ENCODE measurements around the gene SMG7. TPM values are rescaled to one million over a fixed set of nuclear protein-coding genes. Genes with fewer than 3 reads are reported as not detected.
A peak's percentile ranks its signal among the peaks of the same experiment; 100 is the strongest.

Gene SMG7
- total RNA-seq, 1 donor from 2014 or later, result 63.3 TPM

DNA sequence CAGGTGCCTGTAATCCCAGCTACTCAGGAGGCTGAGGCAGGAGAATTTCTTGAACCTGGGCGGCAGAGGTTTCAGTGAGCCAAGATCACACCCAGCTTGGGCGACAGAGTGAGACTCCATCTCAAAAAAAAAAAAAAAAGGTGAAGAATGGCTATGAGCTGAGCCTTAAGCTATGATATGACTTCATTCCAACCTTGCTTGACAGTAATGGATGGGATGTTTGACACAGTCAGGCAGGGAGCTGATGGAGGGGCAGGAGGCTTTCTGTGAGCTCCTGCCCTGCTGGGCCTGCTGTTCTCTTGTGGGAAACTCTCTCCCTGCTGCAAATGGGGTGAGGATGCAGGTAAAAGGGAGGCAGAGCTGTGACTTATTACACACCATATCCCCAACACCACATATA is 90.4 kb downstream of the SMG7 start:
- Mint-ChIP-seq H3K36me3 (ENCODE audit: low read depth) (peaks cover 3% of the 10 kb centered on the region), H3K4me3 (ENCODE audit: low read depth) (no peak overlapping the region), H3K9me3 (no peaks in the 10 kb centered on the region), H3K27ac (no peak overlapping the region), H3K27me3 (ENCODE audit: low read depth) (no peaks in the 10 kb centered on the region), H3K4me1 (ENCODE audit: low read depth) (peaks cover 4% of the 10 kb centered on the region)
- intact Hi-C loops (cut with micrococcal nuclease), result no loop called here
- no peak for DNase-seq (ENCODE audit: low spot score)

DNA sequence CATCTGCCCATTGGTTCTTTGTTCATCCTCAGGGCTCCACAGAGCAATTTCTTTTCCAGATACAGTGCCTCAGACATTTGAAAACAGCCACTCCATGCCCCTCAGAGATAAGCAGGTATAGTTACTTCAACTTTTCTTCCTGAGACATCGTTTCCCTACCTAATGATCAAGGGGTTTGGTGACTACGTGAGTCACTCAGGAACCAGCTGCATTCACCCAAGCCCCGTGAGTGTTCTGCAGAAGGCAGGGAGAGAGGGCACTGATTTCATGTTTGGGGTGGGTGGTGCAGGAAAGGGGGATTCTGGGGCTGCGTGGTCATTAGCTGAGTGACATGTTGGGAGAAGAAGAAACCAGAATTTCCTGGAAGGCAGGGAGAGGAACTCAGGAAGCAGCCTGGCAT is 93.0 kb downstream of the SMG7 start:
- H3K27ac Mint-ChIP-seq, result no peak overlapping the region
- peaks cover 14% of the 10 kb centered on the region for H3K4me1 Mint-ChIP-seq (ENCODE audit: low read depth)
- no peak overlapping the region for H3K4me3 Mint-ChIP-seq (ENCODE audit: low read depth)
- DNase-seq (ENCODE audit: low spot score), result no peak
- intact Hi-C loops (cut with micrococcal nuclease), result no loop called here
- H3K27me3 Mint-ChIP-seq (ENCODE audit: low read depth), result no peaks in the 10 kb centered on the region
- no peaks in the 10 kb centered on the region for H3K9me3 Mint-ChIP-seq
- H3K36me3 Mint-ChIP-seq (ENCODE audit: low read depth), result peaks cover 5% of the 10 kb centered on the region

GRCh38 chr1:183566026-183566425 is 93.7 kb downstream of the SMG7 start:
- Mint-ChIP-seq H3K4me3 (ENCODE audit: low read depth) (no peak overlapping the region), H3K27me3 (ENCODE audit: low read depth) (no peaks in the 10 kb centered on the region), H3K9me3 (no peaks in the 10 kb centered on the region), H3K27ac (no peak overlapping the region), H3K36me3 (ENCODE audit: low read depth) (peaks cover 5% of the 10 kb centered on the region), H3K4me1 (ENCODE audit: low read depth) (peaks cover 14% of the 10 kb centered on the region)
- DNase-seq (ENCODE audit: low spot score), result no peak
- intact Hi-C loops (cut with micrococcal nuclease), result no loop called here

- intact Hi-C loops (cut with micrococcal nuclease), result no loop called here
- Mint-ChIP-seq H3K36me3 (ENCODE audit: low read depth) (peaks cover 5% of the 10 kb centered on the region), H3K4me1 (ENCODE audit: low read depth) (peaks cover 14% of the 10 kb centered on the region), H3K27ac (no peak overlapping the region), H3K27me3 (ENCODE audit: low read depth) (no peaks in the 10 kb centered on the region), H3K9me3 (no peaks in the 10 kb centered on the region), H3K4me3 (ENCODE audit: low read depth) (no peak overlapping the region)
- no peak for DNase-seq (ENCODE audit: low spot score)
These were observed 95.3 kb downstream of the SMG7 start for GRCh38 chr1:183567584-183567983.

DNA sequence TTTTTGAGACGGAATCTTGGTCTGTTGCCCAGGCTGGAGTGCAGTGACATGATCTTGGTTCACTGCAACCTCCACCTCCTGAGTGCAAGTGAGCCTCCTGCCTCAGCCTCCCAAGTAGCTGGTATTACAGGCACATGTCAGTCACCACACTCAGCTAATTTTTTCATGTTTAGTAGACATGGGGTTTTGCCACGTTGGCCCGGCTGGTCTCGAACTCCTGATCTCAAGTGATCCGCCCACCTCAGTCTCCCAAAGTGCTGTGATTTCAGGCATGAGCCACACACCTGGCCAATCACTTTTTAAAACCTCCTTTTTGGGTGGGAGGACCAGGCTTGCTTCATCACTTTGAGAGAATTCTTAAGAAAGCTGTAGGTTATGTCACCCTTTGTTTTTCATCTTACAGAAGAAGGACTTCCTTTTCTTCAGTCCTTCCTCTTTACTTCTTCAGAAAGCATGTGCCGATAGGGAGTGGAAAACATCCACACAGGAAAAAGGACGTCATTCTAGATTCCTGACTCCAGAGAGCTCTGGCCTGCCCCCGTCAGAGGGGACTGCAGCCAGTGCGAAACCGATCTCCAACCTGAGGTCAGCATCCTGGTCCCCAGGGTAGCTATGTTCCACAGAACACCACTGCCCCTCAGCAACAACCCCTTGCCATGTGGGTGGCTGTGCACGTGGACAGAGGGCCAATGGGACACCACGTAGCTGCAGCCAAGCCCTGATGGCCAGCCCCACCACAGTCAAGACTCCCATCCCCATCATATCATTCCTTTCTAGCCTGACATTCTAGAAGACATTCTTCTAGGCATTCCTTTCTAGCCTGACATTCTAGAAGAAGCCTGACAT is 96.1 kb downstream of the SMG7 start:
- DNase-seq (ENCODE audit: low spot score), result no peak
- no peak overlapping the region for H3K4me3 Mint-ChIP-seq (ENCODE audit: low read depth)
- intact Hi-C loops (cut with micrococcal nuclease), result no loop called here
- H3K9me3 Mint-ChIP-seq, result no peaks in the 10 kb centered on the region
- peaks cover 2% of the 10 kb centered on the region for H3K36me3 Mint-ChIP-seq (ENCODE audit: low read depth)
- H3K27me3 Mint-ChIP-seq (ENCODE audit: low read depth), result no peaks in the 10 kb centered on the region
- peak overlapping the region; percentile 17 for H3K27ac Mint-ChIP-seq
- H3K4me1 Mint-ChIP-seq (ENCODE audit: low read depth), result peaks cover 14% of the 10 kb centered on the region

GRCh38 chr1:183569141-183569540 is 96.8 kb downstream of the SMG7 start:
- peak overlapping the region; percentile 17 for H3K27ac Mint-ChIP-seq
- no peaks in the 10 kb centered on the region for H3K9me3 Mint-ChIP-seq
- peaks cover 14% of the 10 kb centered on the region for H3K4me1 Mint-ChIP-seq (ENCODE audit: low read depth)
- no peak for DNase-seq (ENCODE audit: low spot score)
- peaks cover 2% of the 10 kb centered on the region for H3K36me3 Mint-ChIP-seq (ENCODE audit: low read depth)
- intact Hi-C loops (cut with micrococcal nuclease), result no loop called here
- H3K27me3 Mint-ChIP-seq (ENCODE audit: low read depth), result no peaks in the 10 kb centered on the region
- H3K4me3 Mint-ChIP-seq (ENCODE audit: low read depth), result no peak overlapping the region

DNA sequence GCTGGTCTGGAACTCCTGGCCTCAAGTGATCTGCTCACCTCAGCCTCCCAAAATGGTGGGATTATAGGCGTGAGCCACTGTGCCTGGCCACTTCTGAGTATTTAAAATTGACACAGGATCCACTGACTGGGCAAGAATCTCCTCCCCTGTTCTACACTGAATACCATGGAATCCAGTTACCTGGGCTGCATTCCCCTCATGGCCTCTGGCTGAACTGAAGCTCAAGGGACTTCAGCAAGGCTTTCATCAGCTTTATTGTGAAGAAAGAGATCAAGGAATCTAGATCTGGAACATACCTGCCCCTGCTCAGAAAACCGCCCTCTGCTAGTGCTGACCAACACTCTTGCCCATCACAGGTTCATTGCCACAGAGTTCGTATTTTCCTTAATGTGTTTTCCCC is 97.5 kb downstream of the SMG7 start:
- H3K27me3 Mint-ChIP-seq (ENCODE audit: low read depth), result no peaks in the 10 kb centered on the region
- peaks cover 2% of the 10 kb centered on the region for H3K36me3 Mint-ChIP-seq (ENCODE audit: low read depth)
- H3K4me1 Mint-ChIP-seq (ENCODE audit: low read depth), result peaks cover 14% of the 10 kb centered on the region
- no peak overlapping the region for H3K4me3 Mint-ChIP-seq (ENCODE audit: low read depth)
- intact Hi-C loops (cut with micrococcal nuclease), result no loop called here
- no peaks in the 10 kb centered on the region for H3K9me3 Mint-ChIP-seq
- no peak overlapping the region for H3K27ac Mint-ChIP-seq
- no peak for DNase-seq (ENCODE audit: low spot score)

GRCh38 chr1:183570451-183570850 is 98.2 kb downstream of the SMG7 start:
- Mint-ChIP-seq H3K27me3 (ENCODE audit: low read depth) (no peaks in the 10 kb centered on the region), H3K36me3 (ENCODE audit: low read depth) (peaks cover 2% of the 10 kb centered on the region), H3K9me3 (no peaks in the 10 kb centered on the region), H3K27ac (no peak overlapping the region), H3K4me3 (ENCODE audit: low read depth) (no peak overlapping the region), H3K4me1 (ENCODE audit: low read depth) (peaks cover 14% of the 10 kb centered on the region)
- DNase-seq (ENCODE audit: low spot score), result no peak
- intact Hi-C loops (cut with micrococcal nuclease), result no loop called here

DNA sequence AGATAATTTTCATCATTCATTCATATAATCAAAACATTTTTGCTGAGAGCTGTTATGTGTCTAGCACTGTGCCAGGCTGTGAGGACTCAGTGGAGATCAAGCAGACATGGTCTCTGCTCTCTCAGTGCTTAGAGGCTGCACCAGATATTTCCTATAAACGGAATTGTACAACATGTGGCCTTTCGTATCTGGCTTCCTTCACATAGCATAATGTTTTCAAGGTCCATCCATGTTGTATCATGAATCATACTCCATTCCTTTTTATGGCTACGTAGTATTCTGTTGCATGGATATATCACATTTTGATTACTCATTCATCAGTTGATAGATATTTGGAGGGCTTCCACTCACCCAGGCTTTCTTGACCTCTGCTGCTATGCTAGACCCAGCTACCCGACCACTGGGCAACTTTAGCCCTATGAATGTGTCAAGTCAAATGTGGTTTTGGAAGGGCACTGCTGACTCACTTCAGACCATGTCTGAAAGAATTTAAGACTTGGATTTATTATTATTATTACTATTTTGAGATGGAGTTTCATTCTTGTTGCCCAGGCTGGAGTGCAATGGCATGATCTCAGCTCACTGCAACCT is 99.5 kb downstream of the SMG7 start:
- Mint-ChIP-seq H3K4me1 (ENCODE audit: low read depth) (peaks cover 14% of the 10 kb centered on the region), H3K36me3 (ENCODE audit: low read depth) (peaks cover 2% of the 10 kb centered on the region), H3K27me3 (ENCODE audit: low read depth) (no peaks in the 10 kb centered on the region), H3K4me3 (ENCODE audit: low read depth) (no peak overlapping the region), H3K9me3 (no peaks in the 10 kb centered on the region), H3K27ac (no peak overlapping the region)
- no peak for DNase-seq (ENCODE audit: low spot score)
- intact Hi-C loops (cut with micrococcal nuclease), result no loop called here

- Mint-ChIP-seq H3K9me3 (no peaks in the 10 kb centered on the region), H3K27ac (no peak overlapping the region), H3K36me3 (ENCODE audit: low read depth) (peaks cover 2% of the 10 kb centered on the region), H3K4me3 (ENCODE audit: low read depth) (no peak overlapping the region), H3K4me1 (ENCODE audit: low read depth) (peaks cover 9% of the 10 kb centered on the region), H3K27me3 (ENCODE audit: low read depth) (no peaks in the 10 kb centered on the region)
- no peak for DNase-seq (ENCODE audit: low spot score)
- intact Hi-C loops (cut with micrococcal nuclease), result no loop called here
These were observed 100.4 kb downstream of the SMG7 start for GRCh38 chr1:183572721-183573120.

- intact Hi-C loops (cut with micrococcal nuclease), result no loop called here
- Mint-ChIP-seq H3K9me3 (no peaks in the 10 kb centered on the region), H3K27ac (no peak overlapping the region), H3K4me1 (ENCODE audit: low read depth) (peaks cover 11% of the 10 kb centered on the region), H3K36me3 (ENCODE audit: low read depth) (no peaks in the 10 kb centered on the region), H3K4me3 (ENCODE audit: low read depth) (no peak overlapping the region), H3K27me3 (ENCODE audit: low read depth) (no peaks in the 10 kb centered on the region)
- no peak for DNase-seq (ENCODE audit: low spot score)
These were observed 103.3 kb downstream of the SMG7 start for GRCh38 chr1:183575606-183576005.

DNA sequence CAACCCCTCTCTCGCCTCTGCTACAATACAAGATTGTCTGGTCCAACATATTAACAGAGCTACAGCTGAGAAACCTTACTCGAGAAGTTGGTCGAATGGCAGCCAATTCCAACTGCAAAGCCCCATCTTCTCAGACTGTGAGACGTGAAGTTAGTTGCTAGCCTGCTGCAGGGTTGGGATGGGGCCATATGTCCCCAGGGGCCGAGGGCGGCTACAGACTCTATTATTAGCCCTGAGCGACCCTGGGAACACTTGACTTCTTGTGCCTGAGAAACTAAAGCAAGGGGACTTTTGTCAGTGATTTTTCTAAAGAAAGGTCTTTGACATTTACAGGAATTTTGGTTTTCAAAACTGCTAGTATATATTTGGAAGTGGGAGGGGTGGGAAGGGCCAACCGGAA is 104.2 kb downstream of the SMG7 start:
- intact Hi-C loops (cut with micrococcal nuclease), result no loop called here
- H3K4me1 Mint-ChIP-seq (ENCODE audit: low read depth), result peaks cover 13% of the 10 kb centered on the region
- no peak for DNase-seq (ENCODE audit: low spot score)
- H3K27me3 Mint-ChIP-seq (ENCODE audit: low read depth), result no peaks in the 10 kb centered on the region
- H3K4me3 Mint-ChIP-seq (ENCODE audit: low read depth), result no peak overlapping the region
- H3K27ac Mint-ChIP-seq, result no peak overlapping the region
- no peaks in the 10 kb centered on the region for H3K36me3 Mint-ChIP-seq (ENCODE audit: low read depth)
- H3K9me3 Mint-ChIP-seq, result no peaks in the 10 kb centered on the region

DNA sequence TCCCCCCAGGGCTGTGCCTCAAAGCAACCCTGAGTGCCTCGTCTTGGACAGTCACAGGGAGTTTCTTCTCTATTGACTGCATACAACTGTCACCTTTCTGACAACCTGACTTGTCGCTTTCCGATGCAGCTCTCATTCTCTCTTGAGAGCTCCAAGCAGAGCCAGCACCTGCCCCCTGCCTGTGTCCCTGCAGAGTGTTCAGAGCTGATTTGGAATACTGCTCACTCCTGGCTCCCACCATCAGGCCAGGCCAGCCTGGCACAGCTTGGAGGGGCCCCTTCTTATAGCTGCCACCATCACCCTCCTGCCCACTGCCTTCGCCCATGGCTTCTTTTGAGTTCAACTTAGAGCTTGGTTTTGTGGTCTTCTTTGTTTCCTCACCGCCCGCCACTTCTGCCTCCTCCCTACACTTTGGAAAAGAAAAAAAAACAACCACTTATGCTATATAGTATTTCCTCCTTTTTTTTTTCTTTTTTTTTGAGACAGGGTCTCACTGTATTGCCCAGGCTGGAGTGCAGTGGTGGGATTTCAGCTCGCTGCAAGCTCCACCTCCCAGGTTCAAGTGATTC is 105.7 kb downstream of the SMG7 start:
- no peak overlapping the region for H3K27ac Mint-ChIP-seq
- no peaks in the 10 kb centered on the region for H3K9me3 Mint-ChIP-seq
- no peak overlapping the region for H3K4me3 Mint-ChIP-seq (ENCODE audit: low read depth)
- intact Hi-C loops (cut with micrococcal nuclease), result no loop called here
- H3K27me3 Mint-ChIP-seq (ENCODE audit: low read depth), result no peaks in the 10 kb centered on the region
- DNase-seq (ENCODE audit: low spot score), result no peak
- peaks cover 13% of the 10 kb centered on the region for H3K4me1 Mint-ChIP-seq (ENCODE audit: low read depth)
- H3K36me3 Mint-ChIP-seq (ENCODE audit: low read depth), result no peaks in the 10 kb centered on the region

All from activated T-helper 2 cell treated with anti-CD3 and anti-CD28 coated beads, Interferon-gamma antibody, Interleukin-2, Interleukin-4, amounts not matched to agents 10 μg/mL and 5 μg/mL and 100 μg/mL, durations not matched to agents 14 hours and 24 hours and 36 hours (primary cell).